Naive thymus-derived CD8-positive, alpha-beta T cell (primary cell): ENCODE results near the gene WASF3. TPM values are rescaled to one million over a fixed set of nuclear protein-coding genes. Genes with fewer than 3 reads are reported as not detected.
A peak's percentile ranks its signal among the peaks of the same experiment; 100 is the strongest.

ENCODE experiments used
- ATAC-seq, 2 donors: fragments of 150-1000 bp; cut with Tn5 transposase in 1 of 2; sonication (Bioruptor Pico), chemical (Tn5 transposase) in 1 of 2; 1 replicate in 1 of 2; 2 replicates in 1 of 2; pipeline ENCODE4 v1.10.0; 2021; ENCODE audit warnings: mild to moderate bottlenecking in 2 of 2, moderate library complexity in 2 of 2
- POLR2A ChIA-PET: fragments of 350-600 bp; sonication (Branson Sonifier 250); formaldehyde crosslinking; loops from one replicate; lab custom pipeline; 2021; ENCODE audit warnings: antibody characterized with exemption; lab: Charles Lee
- DNase-seq, 10 donors: peaks; one replicate each; pipeline versions ENCODE4 v3.0.0 to v3.0.0-alpha.2; 2020 to 2022
- H3K27ac Mint-ChIP-seq, 10 donors: one replicate each; pipeline ENCODE4 v1.8.0; 2020 to 2022; ENCODE audit warnings: mild to moderate bottlenecking in 10 of 10, mixed read lengths in 10 of 10, moderate library complexity in 4 of 10, inconsistent platforms in 1 of 10
- H3K27me3 Mint-ChIP-seq, 5 donors: one replicate each; pipeline ENCODE4 v1.8.0; 2021 to 2022; ENCODE audit warnings: mixed read lengths in 5 of 5
- H3K36me3 Mint-ChIP-seq, 3 donors: one replicate each; pipeline ENCODE4 v1.8.0; 2020 to 2022; ENCODE audit warnings: mixed read lengths in 3 of 3, mild to moderate bottlenecking in 2 of 3, inconsistent platforms in 1 of 3
- H3K4me1 Mint-ChIP-seq, 4 donors: one replicate each; pipeline ENCODE4 v1.8.0; 2021 to 2022; ENCODE audit warnings: mixed read lengths in 4 of 4
- H3K4me3 Mint-ChIP-seq, 10 donors: one replicate each; pipeline ENCODE4 v1.8.0; 2020 to 2022; ENCODE audit warnings: mild to moderate bottlenecking in 10 of 10, mixed read lengths in 10 of 10, moderate library complexity in 6 of 10, inconsistent platforms in 1 of 10
- H3K9me3 Mint-ChIP-seq, 9 donors: one replicate each; pipeline ENCODE4 v1.8.0; 2020 to 2022; ENCODE audit warnings: mixed read lengths in 9 of 9, mild to moderate bottlenecking in 3 of 9, inconsistent platforms in 1 of 9, moderate library complexity in 1 of 9
- polyA plus RNA-seq, 3 donors: library from polyadenylated mRNA; unstranded; fragments of 300-500 nt; fragmentation: Illumina TruSeq; gene quantifications; one replicate each; pipeline ENCODE4 v1.2.3, GENCODE V29; 2021
- total RNA-seq, 8 experiments: library from RNA in 2 of 8; stranded (reverse) in 2 of 8; gene quantifications; one replicate each; pipeline ENCODE4 v1.2.3 and lab custom pipeline; 2021 to 2026

Gene WASF3
- total and polyA plus RNA-seq, 5 experiments from 2014 or later = 0.16 TPM; not detected in 3

DNA sequence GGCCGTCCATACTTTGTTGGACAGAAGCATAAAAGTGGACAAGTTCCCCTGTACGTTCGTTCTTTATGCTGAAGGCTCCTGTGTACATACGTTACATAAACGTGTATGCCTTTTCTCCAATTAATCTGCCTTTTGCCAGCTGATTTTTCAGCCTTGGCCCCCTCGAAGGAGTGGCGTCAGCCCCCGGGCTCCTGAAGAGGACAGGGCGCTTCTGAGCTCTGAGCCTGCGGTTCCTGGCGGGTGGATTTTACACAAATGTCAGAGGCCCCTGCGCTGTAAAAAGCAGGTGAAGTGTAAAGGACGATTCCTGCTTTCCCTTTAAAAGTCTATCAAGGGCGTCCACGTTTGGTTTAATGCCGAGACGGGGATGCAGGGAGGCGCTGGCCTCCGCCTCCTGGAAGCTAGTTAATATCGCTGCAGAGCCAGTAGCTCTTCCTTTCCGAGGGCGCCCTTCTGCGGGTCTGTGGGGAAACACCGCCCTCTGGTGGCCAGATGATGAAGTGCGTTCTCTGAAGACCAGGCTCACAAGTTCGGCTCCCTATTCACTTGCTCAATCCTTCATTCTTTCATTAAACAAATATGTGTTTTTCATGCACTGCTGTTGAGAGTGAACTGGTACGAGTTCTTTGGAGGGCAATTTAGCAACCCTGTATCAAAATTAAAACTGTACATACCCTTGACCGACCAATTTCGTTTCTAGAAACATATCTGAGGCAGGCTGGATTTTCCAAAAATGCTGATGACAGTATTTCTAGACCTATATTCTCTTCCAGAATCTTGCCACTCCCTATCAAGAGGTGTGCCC lies 141.1 kb downstream of the WASF3 start:
- Mint-ChIP-seq H3K4me3 (peak overlapping the region in 4 of 10 donors; percentile 6 to 43 (median 16)), H3K9me3 (peaks cover 0 to 2% (median 0%) of the 10 kb centered on the region in 9 donors), H3K4me1 (peaks cover 0 to 7% (median 0%) of the 10 kb centered on the region in 4 donors), H3K27me3 (peaks cover 6 to 11% (median 10%) of the 10 kb centered on the region in 5 donors), H3K36me3 (no peaks in the 10 kb centered on the region), H3K27ac (peak overlapping the region in 4 of 10 donors; percentile 4 to 37 (median 29))
- DNase-seq (peak; percentile 60 to 88 (median 77)), ATAC-seq (peak; percentile 81 to 90)
- POLR2A ChIA-PET = interaction anchor here (0.6 to 1.3 kb wide), 3 partner anchors 429 to 514 kb away, joined by 3 to 9 read pairs (median 6); no protein-coding TSS in a partner anchor

DNA sequence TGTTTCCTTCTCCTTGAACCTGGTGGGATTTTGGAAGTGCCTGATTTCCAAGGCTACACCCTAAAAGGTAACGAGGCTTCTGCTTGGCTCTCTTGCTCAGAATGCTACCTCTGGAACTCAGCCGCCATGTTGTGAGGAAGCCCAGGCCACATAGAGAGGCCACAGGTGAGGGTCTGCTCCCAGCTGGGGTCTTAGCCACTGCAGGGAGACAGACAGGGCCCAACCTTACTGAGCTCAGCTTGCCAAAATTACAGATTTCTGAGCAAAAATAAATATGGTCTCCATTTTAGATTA lies 141.7 kb downstream of the WASF3 start:
- no peaks in the 10 kb centered on the region for H3K36me3 Mint-ChIP-seq
- peak overlapping the region in 2 of 10 donors; percentile 25 to 37 for H3K27ac Mint-ChIP-seq
- ATAC-seq (no peak), DNase-seq (no peak)
- POLR2A ChIA-PET = interaction anchor here (0.6 to 1.3 kb wide), 3 partner anchors 430 to 514 kb away, joined by 3 to 9 read pairs (median 6); no protein-coding TSS in a partner anchor
- no peak overlapping the region for H3K4me3 Mint-ChIP-seq
- H3K27me3 Mint-ChIP-seq = peaks cover 4 to 8% (median 5%) of the 10 kb centered on the region in 5 donors
- peaks cover 0 to 7% (median 0%) of the 10 kb centered on the region in 4 donors for H3K4me1 Mint-ChIP-seq
- H3K9me3 Mint-ChIP-seq = no peaks in the 10 kb centered on the region

DNA sequence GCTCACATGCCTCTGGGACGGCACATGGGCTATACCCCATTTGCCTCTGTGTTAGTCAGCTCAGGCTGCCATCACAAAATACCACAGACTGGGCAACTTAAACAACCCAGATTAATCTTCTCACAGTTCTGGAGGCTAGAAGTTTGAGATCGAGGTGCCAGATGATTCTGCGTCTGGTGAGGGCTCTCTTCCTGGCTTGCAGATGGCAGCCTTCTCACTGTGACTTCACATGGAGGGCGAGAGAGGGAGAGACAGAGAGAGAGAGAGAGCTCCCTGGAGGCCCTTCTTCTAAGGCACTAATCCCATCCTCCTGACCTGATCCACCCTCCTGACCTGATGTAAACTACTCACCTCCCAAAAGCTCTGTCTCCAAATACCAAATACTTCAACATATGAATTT lies 148.1 kb downstream of the WASF3 start:
- H3K27ac Mint-ChIP-seq = no peak overlapping the region
- H3K9me3 Mint-ChIP-seq = no peaks in the 10 kb centered on the region
- ATAC-seq (no peak), DNase-seq (no peak)
- H3K36me3 Mint-ChIP-seq = no peaks in the 10 kb centered on the region
- H3K27me3 Mint-ChIP-seq = peaks cover 4 to 10% (median 5%) of the 10 kb centered on the region in 5 donors
- peaks cover 0 to 2% (median 1%) of the 10 kb centered on the region in 4 donors for H3K4me1 Mint-ChIP-seq
- POLR2A ChIA-PET = no interaction called here
- no peak overlapping the region for H3K4me3 Mint-ChIP-seq

GRCh38 chr13:26706381-26706780 lies 148.9 kb downstream of the WASF3 start:
- no peak overlapping the region for H3K4me3 Mint-ChIP-seq
- H3K27me3 Mint-ChIP-seq = peaks cover 4 to 10% (median 5%) of the 10 kb centered on the region in 5 donors
- H3K4me1 Mint-ChIP-seq = peaks cover 0 to 10% (median 5%) of the 10 kb centered on the region in 4 donors
- POLR2A ChIA-PET = no interaction called here
- DNase-seq (no peak), ATAC-seq (no peak)
- H3K9me3 Mint-ChIP-seq = no peaks in the 10 kb centered on the region
- no peaks in the 10 kb centered on the region for H3K36me3 Mint-ChIP-seq
- peak overlapping the region in 1 of 10 donors; percentile 44 for H3K27ac Mint-ChIP-seq

- Mint-ChIP-seq H3K27ac (peak overlapping the region in 1 of 10 donors; percentile 16), H3K4me1 (peaks cover 0 to 10% (median 5%) of the 10 kb centered on the region in 4 donors)
Observed at GRCh38 chr13:26707122-26708006, 149.9 kb downstream of the WASF3 start.

DNA sequence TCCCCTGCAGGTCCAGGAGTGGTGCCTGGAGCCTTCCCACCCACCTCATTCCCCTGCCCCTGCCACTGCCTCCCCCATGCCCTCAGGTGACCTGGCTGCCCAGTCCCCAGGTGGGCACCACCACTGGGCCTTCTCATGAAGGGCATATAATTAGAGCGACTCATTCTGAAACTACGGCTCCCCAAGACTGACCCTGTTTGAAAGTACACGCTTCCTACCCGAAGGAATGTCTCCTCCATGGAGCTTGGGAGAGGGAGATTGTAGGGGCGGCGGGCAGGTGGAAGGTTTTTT lies 150.5 kb downstream of the WASF3 start:
- peaks cover 4 to 10% (median 5%) of the 10 kb centered on the region in 5 donors for H3K27me3 Mint-ChIP-seq
- peaks cover 0 to 7% (median 0%) of the 10 kb centered on the region in 9 donors for H3K9me3 Mint-ChIP-seq
- POLR2A ChIA-PET = no interaction called here
- no peak overlapping the region for H3K4me3 Mint-ChIP-seq
- H3K36me3 Mint-ChIP-seq = peaks cover 0 to 6% (median 3%) of the 10 kb centered on the region in 3 donors
- H3K4me1 Mint-ChIP-seq = peaks cover 0 to 10% (median 5%) of the 10 kb centered on the region in 4 donors
- no peak for ATAC-seq
- no peak for DNase-seq
- no peak overlapping the region for H3K27ac Mint-ChIP-seq

More at GRCh38 chr13:26707122-26708006, 149.9 kb downstream of the WASF3 start:
- DNase-seq (peak in 8 of 10 donors; percentile 10 to 73 (median 48)), ATAC-seq (peak; percentile 72 to 73)
- no peak overlapping the region for H3K4me3 Mint-ChIP-seq
- POLR2A ChIA-PET = no interaction called here
- peaks cover 4 to 10% (median 5%) of the 10 kb centered on the region in 5 donors for H3K27me3 Mint-ChIP-seq
- H3K9me3 Mint-ChIP-seq = peaks cover 0 to 2% (median 0%) of the 10 kb centered on the region in 9 donors
- H3K36me3 Mint-ChIP-seq = peaks cover 0 to under 1% (median under 1%) of the 10 kb centered on the region in 3 donors

- Mint-ChIP-seq H3K36me3 (peaks cover 0 to 6% (median 3%) of the 10 kb centered on the region in 3 donors), H3K9me3 (peaks cover 0 to 8% (median 0%) of the 10 kb centered on the region in 9 donors), H3K4me1 (peaks cover 0 to 10% (median 5%) of the 10 kb centered on the region in 4 donors), H3K27ac (peak overlapping the region in 1 of 10 donors; percentile 59), H3K27me3 (peaks cover 2 to 10% (median 5%) of the 10 kb centered on the region in 5 donors), H3K4me3 (no peak overlapping the region)
- DNase-seq = no peak
- POLR2A ChIA-PET = no interaction called here
- no peak for ATAC-seq
Observed at GRCh38 chr13:26709461-26709860, 152.0 kb downstream of the WASF3 start.

DNA sequence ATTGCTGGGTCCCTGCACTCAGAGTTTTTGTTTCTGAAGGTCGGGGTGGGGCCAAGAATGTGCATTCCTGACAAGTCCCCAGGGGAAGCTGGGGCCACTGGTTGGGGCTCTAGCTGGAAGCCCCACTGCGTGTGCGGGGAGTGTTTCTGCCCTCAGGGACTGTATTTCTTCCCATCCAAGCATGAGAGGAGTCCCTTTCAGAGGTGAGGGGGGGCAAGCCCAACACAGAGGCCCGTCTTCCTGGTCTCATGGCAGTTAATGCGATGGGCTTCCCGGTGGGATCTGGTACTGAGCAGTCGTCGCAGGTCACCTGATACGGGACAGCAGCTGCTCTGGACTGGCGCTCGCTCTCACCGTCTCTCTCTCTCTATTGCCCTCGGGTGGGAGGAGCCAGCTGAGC lies 152.7 kb downstream of the WASF3 start:
- POLR2A ChIA-PET = no interaction called here
- Mint-ChIP-seq H3K36me3 (peaks cover 0 to 6% (median 3%) of the 10 kb centered on the region in 3 donors), H3K4me1 (peaks cover 0 to 10% (median 5%) of the 10 kb centered on the region in 4 donors), H3K9me3 (peaks cover 0 to 8% (median 0%) of the 10 kb centered on the region in 9 donors), H3K27ac (peak overlapping the region in 1 of 10 donors; percentile 59), H3K4me3 (no peak overlapping the region), H3K27me3 (peaks cover 0 to 10% (median 4%) of the 10 kb centered on the region in 5 donors)
- ATAC-seq (no peak), DNase-seq (no peak)

- Mint-ChIP-seq H3K4me3 (no peak overlapping the region), H3K27ac (peak overlapping the region in 5 of 10 donors; percentile 14 to 62 (median 19)), H3K4me1 (peaks cover 0 to 10% (median 5%) of the 10 kb centered on the region in 4 donors), H3K9me3 (peaks cover 0 to 8% (median 0%) of the 10 kb centered on the region in 9 donors), H3K27me3 (peaks cover 0 to 3% (median 0%) of the 10 kb centered on the region in 5 donors), H3K36me3 (peaks cover 0 to 6% (median 3%) of the 10 kb centered on the region in 3 donors)
- POLR2A ChIA-PET = interaction anchor here (0.6 to 1.0 kb wide), 3 partner anchors 74 to 215 kb away, joined by 3 to 4 read pairs (median 3); no protein-coding TSS in a partner anchor
- no peak for ATAC-seq
- no peak for DNase-seq
Observed at GRCh38 chr13:26711211-26711610, 153.7 kb downstream of the WASF3 start.

- no peaks in the 10 kb centered on the region for H3K27me3 Mint-ChIP-seq
- H3K27ac Mint-ChIP-seq = no peak overlapping the region
- H3K9me3 Mint-ChIP-seq = peaks cover 0 to 8% (median 0%) of the 10 kb centered on the region in 9 donors
- no peak for ATAC-seq
- POLR2A ChIA-PET = no interaction called here
- peaks cover 0 to 6% (median 3%) of the 10 kb centered on the region in 3 donors for H3K36me3 Mint-ChIP-seq
- no peak for DNase-seq
- peaks cover 0 to 10% (median 4%) of the 10 kb centered on the region in 4 donors for H3K4me1 Mint-ChIP-seq
- no peak overlapping the region for H3K4me3 Mint-ChIP-seq
Observed at GRCh38 chr13:26713341-26713740, 155.9 kb downstream of the WASF3 start.

- POLR2A ChIA-PET = no interaction called here
- Mint-ChIP-seq H3K27me3 (no peaks in the 10 kb centered on the region), H3K36me3 (peaks cover 0 to 6% (median 3%) of the 10 kb centered on the region in 3 donors), H3K9me3 (peaks cover 0 to 8% (median 0%) of the 10 kb centered on the region in 9 donors), H3K27ac (peak overlapping the region in 1 of 10 donors; percentile 38), H3K4me1 (peaks cover 12 to 22% (median 20%) of the 10 kb centered on the region in 4 donors), H3K4me3 (no peak overlapping the region)
- no peak for ATAC-seq
- no peak for DNase-seq
Observed at GRCh38 chr13:26716984-26717383, 159.5 kb downstream of the WASF3 start.

DNA sequence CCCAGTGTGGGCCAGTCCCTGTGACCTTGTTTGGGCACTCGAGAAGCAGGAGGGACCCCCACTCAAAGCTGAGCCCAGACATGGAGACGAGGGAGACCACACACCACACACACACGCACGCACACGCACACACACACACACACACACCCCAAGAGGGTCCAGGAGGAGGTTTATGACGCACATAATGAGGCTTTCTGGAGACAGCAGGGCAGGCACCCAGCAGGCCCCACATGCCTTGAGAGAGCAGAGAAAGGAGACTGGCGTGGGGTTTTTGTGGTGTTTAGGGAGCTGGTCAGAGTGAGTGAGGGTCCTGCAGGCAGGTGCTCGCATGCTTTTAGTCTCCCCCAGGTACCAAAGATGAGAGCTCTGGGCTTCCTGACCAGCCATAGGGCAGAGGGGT lies 160.7 kb downstream of the WASF3 start:
- H3K27me3 Mint-ChIP-seq = no peaks in the 10 kb centered on the region
- no peak overlapping the region for H3K4me3 Mint-ChIP-seq
- peaks cover 16 to 28% (median 26%) of the 10 kb centered on the region in 4 donors for H3K4me1 Mint-ChIP-seq
- POLR2A ChIA-PET = no interaction called here
- DNase-seq = no peak
- no peaks in the 10 kb centered on the region for H3K36me3 Mint-ChIP-seq
- ATAC-seq = no peak
- peak overlapping the region in 2 of 10 donors; percentile 21 to 69 for H3K27ac Mint-ChIP-seq
- no peaks in the 10 kb centered on the region for H3K9me3 Mint-ChIP-seq
